RWPE1 (cell line): Measurements from ENCODE around the gene MYO1A.
"Not testable (repeated sequence)": the region's sequence is repeated elsewhere in the genome, so short reads cannot be mapped to it uniquely, and the experiment has no call there.

Experiments used
- CTCF ChIA-PET: fragments of 350-600 bp; sonication (Branson Sonifier 250); formaldehyde crosslinking; extraction: SDS; loops from one replicate; lab custom pipeline; 2021; lab: Yijun Ruan, JAX
- POLR2A ChIA-PET: fragments of 400-600 bp; formaldehyde crosslinking; extraction: SDS; loops from one replicate; lab custom pipeline; 2020; ENCODE audit warnings: antibody characterized with exemption; ENCODE audit not compliant: low non-redundant PET; lab: Yijun Ruan, JAX
- DNase-seq: peaks from one replicate; pipeline ENCODE4 v3.0.0; 2012; ENCODE audit warnings: low spot score
- H3K27ac ChIP-seq: fragments of 450-650 bp; 2 replicates; pipeline ENCODE4 v1.5.1; 2017
- TF ChIP-seq, protein P1 (sequence below): fragments of 450-650 bp; conservative IDR thresholded peaks from 2 replicates; pipeline ENCODE4 v1.5.1; 2017; ENCODE audit warnings: low read depth, mild to moderate bottlenecking

The MYO1A gene

DNA sequence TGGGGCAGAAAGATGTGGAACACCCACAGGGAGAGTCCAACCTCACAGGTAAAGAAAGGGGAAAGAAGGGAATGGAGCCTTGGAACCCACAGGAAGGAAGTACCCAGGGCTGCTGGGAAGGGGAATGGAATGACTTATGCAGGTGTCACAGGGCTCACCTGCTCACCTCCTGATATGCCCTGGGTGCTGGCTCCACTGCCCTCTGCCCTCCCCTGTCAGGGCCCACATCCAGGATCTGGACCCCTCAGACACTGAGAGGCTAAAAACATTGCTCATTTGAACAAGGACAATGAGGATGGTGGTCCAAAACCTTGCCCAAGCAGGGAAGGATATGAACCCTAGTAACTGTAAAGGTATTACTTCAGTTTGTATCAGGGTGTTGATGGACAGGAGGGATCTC lies 62.9 kb downstream of the MYO1A start:
- H3K27ac ChIP-seq = peak overlapping the region; percentile 79; the same call in 1 of the 2 replicates
- ChIA-PET POLR2A (no interaction called here), CTCF (interaction anchor here (0.6 to 2.9 kb wide), 6 partner anchors 14 to 266 kb away, joined by 3 to 20 read pairs (median 4); no protein-coding TSS in a partner anchor)
- DNase-seq = no peak
- TF ChIP-seq, protein P1, sequence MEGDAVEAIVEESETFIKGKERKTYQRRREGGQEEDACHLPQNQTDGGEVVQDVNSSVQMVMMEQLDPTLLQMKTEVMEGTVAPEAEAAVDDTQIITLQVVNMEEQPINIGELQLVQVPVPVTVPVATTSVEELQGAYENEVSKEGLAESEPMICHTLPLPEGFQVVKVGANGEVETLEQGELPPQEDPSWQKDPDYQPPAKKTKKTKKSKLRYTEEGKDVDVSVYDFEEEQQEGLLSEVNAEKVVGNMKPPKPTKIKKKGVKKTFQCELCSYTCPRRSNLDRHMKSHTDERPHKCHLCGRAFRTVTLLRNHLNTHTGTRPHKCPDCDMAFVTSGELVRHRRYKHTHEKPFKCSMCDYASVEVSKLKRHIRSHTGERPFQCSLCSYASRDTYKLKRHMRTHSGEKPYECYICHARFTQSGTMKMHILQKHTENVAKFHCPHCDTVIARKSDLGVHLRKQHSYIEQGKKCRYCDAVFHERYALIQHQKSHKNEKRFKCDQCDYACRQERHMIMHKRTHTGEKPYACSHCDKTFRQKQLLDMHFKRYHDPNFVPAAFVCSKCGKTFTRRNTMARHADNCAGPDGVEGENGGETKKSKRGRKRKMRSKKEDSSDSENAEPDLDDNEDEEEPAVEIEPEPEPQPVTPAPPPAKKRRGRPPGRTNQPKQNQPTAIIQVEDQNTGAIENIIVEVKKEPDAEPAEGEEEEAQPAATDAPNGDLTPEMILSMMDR = no peak

DNA sequence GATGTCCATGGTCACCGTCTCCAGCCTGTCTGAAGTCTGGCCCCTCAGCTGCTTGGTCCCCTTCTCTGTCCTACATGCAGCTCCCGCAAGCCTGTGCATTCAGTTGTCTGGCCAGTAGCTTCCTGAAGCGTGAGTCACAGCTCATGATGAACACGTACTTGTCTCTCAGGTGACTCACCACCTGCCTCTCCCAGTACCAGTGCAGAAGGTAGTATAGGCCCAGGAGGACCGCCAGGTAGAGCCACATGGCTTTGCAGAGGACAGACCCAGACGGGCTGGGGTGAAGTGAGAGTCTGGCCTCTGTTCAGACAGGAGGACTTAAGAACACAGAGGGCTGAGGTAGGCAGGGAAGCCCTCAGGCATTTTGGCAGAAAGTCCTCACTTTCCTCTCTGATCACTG lies 64.2 kb downstream of the MYO1A start:
- H3K27ac ChIP-seq = peak overlapping the region; percentile 79
- CTCF ChIA-PET = interaction anchor here (0.6 to 2.9 kb wide), 3 partner anchors 16 to 259 kb away, joined by 3 to 20 read pairs (median 4); no protein-coding TSS in a partner anchor
- DNase-seq = peak; percentile 90
- POLR2A ChIA-PET = not testable (repeated sequence)

DNA sequence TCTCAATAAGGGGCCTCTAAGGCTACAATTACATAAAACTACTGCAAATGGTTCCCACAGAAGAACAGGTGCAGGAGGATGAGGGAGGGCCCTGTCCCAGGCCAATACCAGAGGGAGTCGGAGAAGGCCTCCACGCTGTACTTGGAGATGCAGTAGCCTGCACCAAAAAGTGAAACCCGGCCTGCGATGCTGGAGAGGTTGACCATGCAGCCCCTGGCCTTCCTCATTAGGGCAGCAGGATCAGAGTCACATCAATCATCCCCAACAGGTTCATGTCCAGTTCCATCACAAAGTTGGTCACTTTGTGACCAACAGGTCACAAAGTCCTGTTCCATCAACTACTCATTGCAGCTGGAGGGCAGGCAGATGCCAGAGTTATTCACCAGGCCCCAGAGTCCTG lies 66.5 kb downstream of the MYO1A start:
- no peak overlapping the region for H3K27ac ChIP-seq
- TF ChIP-seq, protein P1 = no peak
- no peak for DNase-seq
- ChIA-PET CTCF (no interaction called here), POLR2A (no interaction called here)

DNA sequence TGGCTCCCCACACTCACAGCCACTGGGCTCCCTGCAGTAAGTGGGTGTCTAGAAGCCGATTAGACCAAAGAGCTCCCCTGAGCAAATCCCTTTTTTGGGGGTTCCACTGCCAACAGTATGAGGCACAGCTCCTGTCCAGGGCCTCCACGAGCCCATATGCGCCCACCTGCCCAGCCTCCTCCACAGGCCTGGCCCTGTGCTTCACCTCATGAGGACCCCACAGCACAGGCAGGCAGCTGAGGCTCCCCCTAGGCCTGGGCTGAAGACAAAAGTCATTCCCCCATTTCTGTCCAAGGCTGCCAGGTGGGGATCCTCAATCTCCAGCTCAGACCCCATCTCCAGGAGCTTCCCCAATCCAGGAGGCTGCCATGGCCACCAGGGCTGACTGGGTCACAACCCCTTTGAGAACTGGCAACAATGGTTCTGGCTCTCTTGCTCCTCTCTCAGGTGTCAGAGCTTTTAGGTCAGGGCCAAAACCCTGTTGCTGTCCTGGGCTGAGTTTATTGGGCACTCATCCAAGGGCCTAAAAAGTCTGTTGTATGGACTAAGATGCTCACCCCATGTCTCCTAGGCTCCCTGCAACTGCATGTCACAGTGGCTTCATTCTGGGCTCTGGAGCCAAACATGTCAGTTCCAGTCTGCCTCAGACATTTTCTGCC lies 67.2 kb downstream of the MYO1A start:
- CTCF ChIA-PET, POLR2A ChIA-PET: not testable (repeated sequence)

DNA sequence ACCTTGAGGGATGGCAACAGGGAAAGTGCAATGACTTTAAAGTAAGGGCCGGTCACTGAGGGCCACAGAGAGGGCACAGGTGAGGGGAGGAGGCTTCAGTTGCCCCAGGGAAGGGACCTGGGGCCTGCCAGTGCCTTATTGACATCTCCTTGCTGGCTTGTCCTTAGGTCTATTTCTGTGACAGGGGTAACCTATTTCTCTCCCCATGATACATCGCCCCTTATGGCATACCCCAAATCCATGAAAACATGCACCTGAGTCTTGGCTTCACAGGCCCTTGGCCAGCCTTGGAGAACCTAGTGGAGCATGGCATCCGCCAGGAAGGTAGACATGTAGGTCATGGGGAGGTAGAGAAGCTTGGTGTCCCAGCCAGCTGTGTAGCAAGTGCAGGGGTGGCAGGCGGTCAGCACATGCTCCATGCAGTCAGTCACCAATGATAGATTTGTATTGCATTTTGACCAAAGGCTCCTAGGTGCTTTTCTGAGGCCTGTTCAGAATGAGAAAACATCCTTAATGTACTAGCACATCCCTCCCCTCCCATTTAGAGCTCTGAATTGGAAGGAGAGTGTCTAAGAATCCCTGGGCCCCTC lies 68.9 kb downstream of the MYO1A start:
- ChIA-PET POLR2A (no interaction called here), CTCF (interaction anchor here (0.6 kb wide), 1 partner anchor 1599 kb away, joined by 4 read pairs; no protein-coding TSS in a partner anchor)
- TF ChIP-seq, protein P1 = no peak
- DNase-seq = no peak
- H3K27ac ChIP-seq = no peak overlapping the region

More for the DNA sequence above, 67.2 kb downstream of the MYO1A start:
- H3K27ac ChIP-seq, DNase-seq: not testable (repeated sequence)

DNA sequence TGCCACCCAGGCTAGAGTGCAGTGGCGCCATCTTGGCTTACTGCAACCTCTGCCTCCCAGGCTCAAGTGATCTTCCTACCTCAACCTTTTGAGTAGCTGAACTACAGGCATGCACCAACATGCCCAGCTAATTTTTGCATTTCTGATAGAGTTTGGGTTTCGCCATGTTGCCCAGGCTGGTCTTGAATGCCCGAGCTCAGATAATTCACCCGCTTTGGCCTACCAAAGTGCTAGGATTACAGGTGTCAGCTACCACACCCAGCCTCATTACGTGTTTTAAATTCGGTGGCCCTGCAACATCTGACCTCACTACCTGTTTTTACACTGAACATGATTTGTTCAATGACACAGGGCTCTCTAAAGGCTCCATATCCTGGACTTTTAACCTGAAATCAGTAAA lies 69.7 kb downstream of the MYO1A start:
- TF ChIP-seq, protein P1 = no peak
- ChIA-PET CTCF (no interaction called here), POLR2A (no interaction called here)
- DNase-seq = no peak
- H3K27ac ChIP-seq = no peak overlapping the region

DNA sequence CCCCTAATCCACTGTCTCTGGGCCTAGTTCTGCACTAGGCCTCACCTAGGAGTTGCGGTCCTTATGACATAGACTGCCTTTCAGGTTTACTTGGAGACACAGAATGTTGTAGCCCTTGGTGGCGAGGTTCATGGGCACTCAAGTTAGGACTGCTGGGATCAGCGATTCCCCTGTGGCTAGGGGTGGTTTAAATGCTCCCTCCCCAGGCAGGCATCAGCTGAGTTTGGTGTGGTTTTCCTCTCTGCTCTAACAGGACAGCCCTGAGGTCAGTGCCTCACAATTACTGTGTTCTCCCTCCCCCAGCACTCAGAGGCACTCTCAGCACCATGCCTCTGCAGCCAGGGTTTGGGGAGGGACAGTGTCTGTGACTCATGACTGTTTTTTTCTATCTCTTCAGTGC lies 70.3 kb downstream of the MYO1A start:
- H3K27ac ChIP-seq = no peak overlapping the region
- ChIA-PET POLR2A (no interaction called here), CTCF (no interaction called here)
- TF ChIP-seq, protein P1 = no peak
- no peak for DNase-seq
